ENCODE results near the gene TPPP.

The TPPP gene

DNA sequence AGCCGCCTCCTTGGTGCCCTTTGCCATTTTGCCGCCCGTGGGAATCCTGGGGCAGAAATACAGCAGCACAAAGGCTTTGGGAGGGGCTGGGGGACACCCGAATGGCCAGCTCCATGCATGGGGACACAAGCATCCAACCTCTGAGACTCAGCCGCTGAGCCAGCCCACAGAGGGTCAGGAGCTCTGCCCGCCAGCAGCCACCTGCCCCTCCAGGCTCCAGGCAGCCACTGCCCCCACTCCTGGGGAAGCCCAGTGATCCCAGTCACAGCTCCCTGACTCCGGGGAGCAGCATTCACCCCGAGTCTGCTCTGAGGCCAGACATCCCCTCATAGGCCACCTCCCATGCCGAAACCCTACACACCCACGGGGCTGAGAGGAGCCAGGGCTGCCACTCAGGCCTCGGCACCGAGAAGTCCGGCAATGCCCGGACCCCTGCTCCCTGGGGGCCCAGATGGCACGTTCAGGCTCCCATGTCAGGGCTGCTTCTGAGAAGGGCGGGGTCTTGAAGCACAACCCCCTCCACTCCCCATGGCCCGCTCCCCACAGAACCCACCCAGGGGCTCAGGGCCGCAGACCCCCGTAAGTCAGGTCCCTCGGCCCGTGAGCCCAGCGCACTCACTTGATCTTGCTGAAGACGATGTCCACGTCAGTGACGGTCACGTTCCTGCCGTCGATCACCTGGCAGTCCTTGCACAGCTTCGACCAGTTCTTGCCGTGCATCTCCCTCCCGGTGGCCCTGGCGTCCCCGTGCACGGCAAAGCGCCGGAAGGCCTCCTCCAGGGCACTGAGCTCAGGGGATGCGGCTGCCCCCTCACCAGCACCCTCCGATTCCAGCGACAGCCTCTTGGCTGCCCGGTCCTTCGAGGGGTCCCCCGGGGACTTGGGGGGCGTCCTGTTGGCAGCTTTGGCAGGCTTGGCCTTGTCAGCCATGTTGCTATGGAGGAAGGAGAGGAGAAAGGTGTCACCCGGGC is 15.7 kb downstream of the TPPP start:
- no peak for DNase-seq

DNA sequence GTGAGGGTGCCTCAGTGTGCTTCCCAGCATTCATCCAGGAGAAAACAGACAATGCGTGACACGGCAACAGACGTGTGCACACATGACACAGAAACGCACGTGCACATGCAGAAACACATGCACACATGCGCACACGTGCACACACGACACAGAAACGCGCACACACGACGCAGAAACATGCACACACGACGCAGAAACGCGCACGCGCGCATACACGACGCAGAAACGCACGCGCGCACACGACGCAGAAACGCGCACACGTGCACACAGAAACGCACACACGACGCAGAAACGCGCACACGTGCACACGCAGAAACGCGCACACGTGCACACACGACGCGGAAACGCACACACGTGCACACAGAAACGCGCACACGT is 16.5 kb downstream of the TPPP start:
- no peak for DNase-seq

GRCh38 chr5:675871-676698 is 17.1 kb downstream of the TPPP start:
- no peak for DNase-seq

DNA sequence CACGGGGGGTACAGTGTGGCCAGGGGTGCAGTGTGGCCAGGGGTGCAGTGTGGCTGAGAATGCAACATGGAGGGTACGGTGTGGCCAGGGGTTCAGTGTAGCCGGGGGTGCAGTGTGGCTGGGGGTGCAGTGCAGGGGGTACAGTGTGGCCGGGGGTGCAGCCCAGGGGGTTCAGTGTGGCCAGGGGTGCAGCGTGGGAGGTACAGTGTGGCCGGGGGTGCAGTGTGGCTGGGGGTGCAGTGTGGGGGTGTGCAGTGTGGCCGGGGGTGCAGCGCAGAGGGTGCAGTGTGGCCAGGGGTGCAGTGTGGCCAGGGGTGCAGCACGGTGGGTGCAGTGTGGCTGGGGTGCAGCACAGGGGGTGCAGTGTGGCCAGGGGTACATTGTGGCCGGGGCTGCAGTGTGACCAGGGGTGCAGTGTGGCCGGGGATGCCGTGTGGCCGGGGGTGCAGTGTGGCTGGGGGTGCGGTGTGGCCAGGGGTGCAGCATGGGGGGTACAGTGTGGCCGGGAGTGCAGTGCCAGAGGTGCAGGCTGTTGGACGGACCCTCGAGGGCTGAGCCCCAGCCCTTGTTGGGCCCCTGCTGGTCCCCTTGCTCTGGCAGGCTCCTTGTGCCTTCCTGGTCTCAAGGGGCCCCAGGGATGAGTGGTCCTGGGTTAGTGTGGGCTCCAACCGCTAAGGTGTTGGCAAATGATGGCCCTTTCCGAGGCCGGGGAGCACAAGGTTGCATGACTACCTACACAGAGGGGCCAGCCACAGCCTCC is 17.9 kb downstream of the TPPP start:
- no peak for DNase-seq

DNA sequence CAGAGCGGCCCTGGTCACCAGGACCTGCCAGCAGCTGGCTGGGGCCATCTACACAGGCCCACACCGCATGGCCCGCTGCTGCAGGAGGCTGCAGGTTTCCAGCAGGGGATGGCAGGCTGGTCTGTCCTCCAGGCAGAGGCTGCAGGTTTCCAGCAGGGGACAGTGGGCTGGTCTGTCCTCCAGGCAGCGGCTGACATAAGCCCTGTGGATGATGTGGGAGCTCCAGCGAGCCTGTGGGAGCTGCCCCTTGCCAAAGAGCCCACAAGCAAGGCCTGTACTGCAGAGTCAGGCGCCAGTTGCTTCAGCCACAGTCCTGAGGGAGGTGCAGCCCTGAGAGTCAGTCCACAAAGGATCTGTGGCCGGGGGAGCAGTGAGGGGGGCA is 18.5 kb downstream of the TPPP start:
- DNase-seq, result peak in 6 of 14 donors; percentile 18 to 65 (median 32)

DNA sequence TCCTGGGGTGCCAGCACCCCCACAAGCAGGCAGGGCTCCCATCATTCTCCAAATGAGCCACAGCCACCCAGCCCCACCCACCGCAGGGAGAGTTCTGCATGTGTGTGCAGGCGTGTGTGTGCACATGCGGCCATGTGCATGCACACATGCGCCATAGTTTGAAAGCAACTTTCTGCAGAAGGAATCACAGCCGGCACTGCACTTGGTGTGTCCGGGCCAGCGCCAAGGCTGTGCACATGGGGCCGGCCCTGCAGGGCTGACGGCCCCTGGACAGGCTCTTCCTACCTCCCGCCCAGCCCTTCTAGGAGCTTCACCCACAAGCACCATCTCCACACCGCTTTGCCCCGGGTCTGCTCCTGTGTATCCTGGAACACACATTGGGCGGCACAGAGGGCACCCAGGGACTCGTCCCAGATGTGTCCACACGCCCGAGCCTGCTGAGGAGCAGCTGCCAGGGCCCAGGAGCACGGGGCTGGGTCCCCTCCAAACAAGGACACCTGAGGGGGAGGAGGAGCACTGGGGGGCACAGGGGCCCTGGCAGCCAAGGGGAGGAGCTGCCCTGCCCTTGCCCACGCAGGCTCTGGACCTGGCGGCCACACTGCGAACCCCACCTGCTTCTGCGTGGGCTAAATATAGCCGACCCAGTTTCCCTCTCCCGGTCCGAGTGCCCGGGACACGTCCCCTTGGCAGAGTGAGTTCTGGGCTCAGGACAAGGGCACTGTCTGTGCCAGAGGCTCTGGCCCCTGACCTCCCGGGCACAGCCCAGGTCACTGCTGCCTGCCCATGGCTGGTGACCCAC is 19.1 kb downstream of the TPPP start:
- peak in 2 of 14 donors; percentile 31 to 59 for DNase-seq

DNA sequence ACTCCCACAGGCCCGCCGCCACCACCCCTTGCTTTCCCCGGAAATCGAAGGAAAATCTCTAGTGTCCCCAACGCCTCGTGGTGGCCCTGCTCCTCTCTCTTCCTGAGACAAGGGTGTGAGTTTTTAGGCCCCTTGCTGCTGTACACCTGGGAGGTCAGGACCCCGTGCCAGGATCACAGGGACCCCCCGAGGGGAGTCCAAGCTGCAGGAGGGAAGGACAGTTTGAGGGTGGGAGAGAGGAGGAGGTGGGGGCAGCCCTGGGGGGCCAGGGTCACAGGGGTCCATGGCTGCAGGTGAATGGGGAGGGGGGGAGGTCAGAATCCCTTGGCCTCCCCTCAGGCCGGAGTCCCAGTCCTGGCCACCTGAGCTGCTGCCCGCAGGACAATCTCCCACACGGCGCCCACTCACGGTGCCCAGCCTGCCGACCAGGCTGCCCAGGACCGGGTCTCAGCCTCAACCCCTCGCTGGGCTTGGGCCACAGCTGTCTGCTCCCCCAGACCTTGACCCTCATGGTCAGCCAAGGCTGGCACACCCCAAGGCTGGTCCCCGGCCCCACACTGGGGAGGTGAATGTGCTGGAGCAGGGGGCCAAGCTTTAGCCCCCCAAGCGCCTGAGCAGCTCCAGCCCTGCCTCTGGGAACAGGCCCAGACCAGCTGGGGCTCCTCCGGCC is 19.9 kb downstream of the TPPP start:
- no peak for DNase-seq

GRCh38 chr5:672329-673160 is 20.6 kb downstream of the TPPP start:
- peak in 7 of 14 donors; percentile 19 to 70 (median 51) for DNase-seq

DNA sequence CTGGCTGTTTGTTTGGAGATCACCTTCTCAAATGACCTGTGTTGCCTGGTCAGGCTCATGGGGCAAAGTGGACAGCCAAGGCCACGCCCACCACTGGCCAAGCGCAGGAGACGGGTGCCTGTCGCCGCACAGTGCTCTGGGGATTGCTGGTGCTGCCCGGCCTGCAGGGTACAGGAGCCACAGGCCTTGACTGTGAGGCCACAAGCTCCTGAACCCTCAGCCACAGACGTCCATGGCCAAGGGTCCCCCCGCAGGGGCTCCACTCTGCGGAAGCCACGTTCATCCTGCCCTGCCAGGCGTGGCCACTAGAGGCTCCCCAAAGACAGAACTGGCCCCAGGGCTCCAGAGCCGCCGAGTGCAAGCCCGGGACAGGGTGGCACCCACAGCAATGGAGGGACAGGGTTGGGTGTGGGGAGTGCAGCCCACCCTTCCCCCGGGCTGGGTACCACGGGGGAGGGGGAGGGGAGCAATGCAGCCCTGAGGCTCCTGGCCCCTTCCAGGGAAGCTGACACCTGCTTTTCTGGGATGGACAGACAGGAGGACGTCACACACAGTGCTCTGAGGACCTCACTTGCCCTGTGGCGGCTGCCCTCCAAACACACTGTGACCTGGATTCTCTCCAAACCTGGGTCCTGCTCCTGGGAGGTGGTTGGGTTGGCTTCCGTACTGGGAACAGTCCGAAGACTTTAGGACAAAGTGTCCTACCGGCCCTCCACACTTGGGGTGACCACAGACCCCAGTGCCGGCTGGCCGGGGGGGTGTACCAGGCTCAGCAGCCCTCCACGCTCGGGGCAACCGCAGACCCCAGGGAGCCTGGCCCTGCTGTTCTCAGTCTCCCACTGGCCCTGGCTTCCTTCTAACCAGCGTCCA is 21.5 kb downstream of the TPPP start:
- DNase-seq, result peak in 13 of 14 donors; percentile 17 to 85 (median 65)

GRCh38 chr5:670396-671270 is 22.5 kb downstream of the TPPP start:
- DNase-seq, result no peak

GRCh38 chr5:669842-670395 is 23.2 kb downstream of the TPPP start:
- DNase-seq, result peak in 2 of 14 donors; percentile 58 to 92

GRCh38 chr5:669111-669841 is 23.9 kb downstream of the TPPP start:
- DNase-seq, result peak in 13 of 14 donors; percentile 41 to 98 (median 87)

GRCh38 chr5:668283-668995 is 24.7 kb downstream of the TPPP start:
- peak in 4 of 14 donors; percentile 16 to 57 (median 48) for DNase-seq

DNA sequence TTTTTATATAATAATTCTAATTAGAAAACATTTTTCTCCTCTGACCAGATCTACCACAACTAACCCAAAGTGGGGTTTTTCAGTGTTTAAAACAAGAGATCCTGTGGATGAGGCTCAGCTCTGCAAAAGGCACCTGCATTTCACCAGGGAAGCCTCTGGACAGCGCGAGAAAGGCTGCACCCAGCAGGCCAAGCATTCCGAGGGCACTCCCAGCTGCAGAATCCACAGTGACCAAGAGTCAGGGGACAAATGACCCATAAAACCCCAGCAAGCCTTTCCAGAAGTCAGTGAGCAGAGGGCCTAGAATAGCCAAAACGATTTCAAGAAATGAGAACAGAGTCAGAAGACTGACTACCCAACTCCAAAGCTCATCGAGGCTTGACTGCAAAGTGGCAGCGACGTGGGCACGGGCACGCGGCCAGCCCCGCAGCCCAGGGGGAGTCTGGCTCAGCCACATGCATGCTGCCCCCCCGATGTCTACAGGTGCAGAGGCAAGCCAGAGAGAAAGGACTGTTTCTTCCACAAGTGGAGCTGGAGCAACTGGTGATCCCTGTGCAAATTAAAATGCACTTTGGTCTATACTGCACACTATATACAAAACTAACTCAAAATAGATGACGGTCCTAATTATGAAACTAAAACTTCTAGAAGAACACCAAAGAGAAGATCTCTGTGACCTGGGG is 26.2 kb downstream of the TPPP start:
- peak in 2 of 14 donors; percentile 24 to 40 for DNase-seq

DNA sequence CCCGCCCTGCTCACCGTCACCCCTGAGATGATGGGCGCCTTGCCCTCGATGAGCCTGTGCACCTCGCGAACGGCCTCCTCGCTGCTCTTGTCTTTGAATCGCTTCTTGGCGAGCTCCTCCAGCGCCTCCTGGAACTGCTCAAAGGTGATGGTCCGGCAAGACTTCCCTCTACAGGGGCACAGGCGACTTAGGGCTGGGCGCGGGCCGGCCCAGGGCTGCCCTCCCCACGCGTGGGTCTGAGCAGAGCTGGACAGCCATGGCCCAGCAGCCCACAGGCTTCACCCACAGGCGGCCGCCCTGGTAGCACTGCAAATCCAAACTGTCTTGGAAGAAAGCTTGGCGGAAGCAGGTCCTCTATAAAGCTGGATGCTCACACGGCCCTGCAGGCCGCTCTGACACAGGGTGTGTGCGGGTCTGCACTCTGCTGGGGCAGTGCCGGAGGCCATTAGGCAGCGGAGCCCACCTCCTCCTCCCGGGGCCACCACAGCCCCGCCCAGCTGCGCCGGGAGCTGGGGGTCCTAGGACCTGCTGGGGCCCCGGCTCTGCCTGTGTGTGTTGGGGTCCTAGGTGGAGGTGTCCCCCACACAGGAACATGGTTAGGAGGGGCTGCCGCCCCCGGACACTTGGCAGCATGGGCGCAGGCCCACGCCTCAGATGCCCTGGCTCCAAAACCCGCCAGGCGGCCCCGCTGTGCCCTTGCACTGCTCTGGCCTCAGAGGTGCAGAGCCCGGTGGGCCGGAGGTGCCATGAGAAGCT is 27.0 kb downstream of the TPPP start:
- no peak for DNase-seq

All from C1 segment of cervical spinal cord (tissue), 14 donors.